Measurements from ENCODE around the gene PLGRKT. TPM values are rescaled to one million over a fixed set of nuclear protein-coding genes. Genes with fewer than 3 reads are reported as not detected.

The PLGRKT gene
- total and polyA plus RNA-seq, 8 donors, result 18.9 to 28.2 (median 22.2) TPM

GRCh38 chr9:5427005-5427404, 10.7 kb downstream of the PLGRKT start:
- Histone ChIP-seq H3K4me3 (no peak overlapping the region), H3K4me1 (no peaks in the 10 kb centered on the region), H3K36me3 (peaks cover 0 to 9% of the 10 kb centered on the region in 2 donors), H3K27me3 (no peaks in the 10 kb centered on the region), H3K27ac (no peak overlapping the region), H3K9me3 (no peaks in the 10 kb centered on the region)
- TF ChIP-seq CTCF (IDR thresholded peaks at IDR 0.05), result no peak
- ATAC-seq, result no peak
- intact Hi-C loops (cut with DNase I), result loop anchor here in 1 of 2 donors (10.0 kb wide), 1 partner anchor 242 kb away; the partner anchor contains the start of gene INSL6
- no peak for DNase-seq

- Histone ChIP-seq H3K36me3 (no peaks in the 10 kb centered on the region), H3K27ac (no peak overlapping the region), H3K9me3 (no peaks in the 10 kb centered on the region), H3K4me3 (no peak overlapping the region), H3K4me1 (no peaks in the 10 kb centered on the region), H3K27me3 (no peaks in the 10 kb centered on the region)
- ATAC-seq (peak; percentile 47), DNase-seq (no peak)
- peak; percentile 31 to 40 for TF ChIP-seq CTCF (IDR thresholded peaks at IDR 0.05)
- intact Hi-C loops (cut with DNase I), result loop anchor here in 1 of 2 donors (10.0 kb wide), 1 partner anchor 240 kb away; the partner anchor contains the start of gene INSL6
Measured at GRCh38 chr9:5425006-5425628, 12.6 kb downstream of the PLGRKT start.

GRCh38 chr9:5422276-5422675, 15.4 kb downstream of the PLGRKT start:
- no peak for DNase-seq

GRCh38 chr9:5421163-5421562, 16.6 kb downstream of the PLGRKT start:
- Histone ChIP-seq H3K9me3 (no peaks in the 10 kb centered on the region), H3K36me3 (peaks cover 0 to 11% of the 10 kb centered on the region in 2 donors), H3K27ac (no peak overlapping the region), H3K4me3 (no peak overlapping the region), H3K27me3 (no peaks in the 10 kb centered on the region), H3K4me1 (no peaks in the 10 kb centered on the region)
- DNase-seq, result no peak
- intact Hi-C loops (cut with DNase I), result loop anchor here in 1 of 2 donors (10.0 kb wide), 1 partner anchor 236 kb away; the partner anchor contains the start of gene INSL6
- no peak for TF ChIP-seq CTCF (IDR thresholded peaks at IDR 0.05)
- ATAC-seq, result no peak

More at GRCh38 chr9:5422276-5422675, 15.4 kb downstream of the PLGRKT start:
- ATAC-seq, result no peak
- Histone ChIP-seq H3K4me3 (no peak overlapping the region), H3K4me1 (no peaks in the 10 kb centered on the region), H3K36me3 (peaks cover 0 to 11% of the 10 kb centered on the region in 2 donors), H3K9me3 (no peaks in the 10 kb centered on the region), H3K27ac (no peak overlapping the region), H3K27me3 (no peaks in the 10 kb centered on the region)
- intact Hi-C loops (cut with DNase I), result loop anchor here in 1 of 2 donors (10.0 kb wide), 1 partner anchor 237 kb away; the partner anchor contains the start of gene INSL6
- TF ChIP-seq CTCF (IDR thresholded peaks at IDR 0.05), result no peak

- DNase-seq (no peak), ATAC-seq (no peak)
- Histone ChIP-seq H3K4me3 (no peak overlapping the region), H3K9me3 (no peaks in the 10 kb centered on the region), H3K36me3 (peaks cover 0 to 11% of the 10 kb centered on the region in 2 donors), H3K4me1 (no peaks in the 10 kb centered on the region), H3K27me3 (no peaks in the 10 kb centered on the region), H3K27ac (no peak overlapping the region)
- intact Hi-C loops (cut with DNase I), result loop anchor here in 1 of 2 donors (10.0 kb wide), 1 partner anchor 235 kb away; the partner anchor contains the start of gene INSL6
- no peak for TF ChIP-seq CTCF (IDR thresholded peaks at IDR 0.05)
Measured at GRCh38 chr9:5419987-5420386, 17.7 kb downstream of the PLGRKT start.
